WTC11 (cell line): ENCODE data around the gene HBEGF.

Experiments
- ATF1 ChIP-seq: sonication (generic); formaldehyde crosslinking; IDR thresholded peaks from 2 replicates; pipeline ENCODE4 v1.8.1; 2023; ENCODE audit warnings: mild to moderate bottlenecking, moderate library complexity, missing genetic modification reagents
- CREM ChIP-seq: sonication (generic); formaldehyde crosslinking; IDR thresholded peaks from 2 replicates; pipeline ENCODE4 v1.8.1; 2022; ENCODE audit warnings: mild to moderate bottlenecking, missing genetic modification reagents, moderate library complexity
- ESRRA ChIP-seq: sonication (generic); formaldehyde crosslinking; IDR thresholded peaks from 2 replicates; pipeline ENCODE4 v1.8.1; 2022; ENCODE audit warnings: mild to moderate bottlenecking, missing genetic modification reagents, borderline replicate concordance
- ETV6 ChIP-seq: sonication (generic); formaldehyde crosslinking; IDR thresholded peaks from 2 replicates; pipeline ENCODE4 v1.8.1; 2022; ENCODE audit warnings: mild to moderate bottlenecking, missing genetic modification reagents
- JUN ChIP-seq: sonication (generic); formaldehyde crosslinking; IDR thresholded peaks from 2 replicates; pipeline ENCODE4 v1.8.0; 2023; ENCODE audit warnings: mild to moderate bottlenecking, missing genetic modification reagents
- NR3C1 ChIP-seq: sonication (generic); formaldehyde crosslinking; conservative IDR thresholded peaks from 2 replicates; pipeline ENCODE4 v1.8.1; 2023; ENCODE audit warnings: low read depth, mild to moderate bottlenecking, missing genetic modification reagents
- ZBTB21 ChIP-seq: sonication (generic); formaldehyde crosslinking; IDR thresholded peaks from 2 replicates; pipeline ENCODE4 v1.8.1; 2023; ENCODE audit warnings: mild to moderate bottlenecking, missing genetic modification reagents, borderline replicate concordance
- TF ChIP-seq, protein P1 (sequence below): fragments of 200-600 bp; IDR thresholded peaks from 2 replicates; pipeline ENCODE4 v1.8.0; 2022; ENCODE audit warnings: antibody characterized with exemption
- TF ChIP-seq, protein P2 (sequence below): sonication (generic); formaldehyde crosslinking; IDR thresholded peaks from 2 replicates; pipeline ENCODE4 v1.8.1; 2022; ENCODE audit warnings: mild to moderate bottlenecking, moderate library complexity, missing genetic modification reagents
- TF ChIP-seq, protein P3 (sequence below): sonication (generic); formaldehyde crosslinking; IDR thresholded peaks from 2 replicates; pipeline ENCODE4 v1.8.1; 2023; ENCODE audit warnings: mild to moderate bottlenecking, missing genetic modification reagents, borderline replicate concordance
- TF ChIP-seq, protein P4 (sequence below): sonication (generic); formaldehyde crosslinking; IDR thresholded peaks from 2 replicates; pipeline ENCODE4 v1.8.1; 2022; ENCODE audit warnings: mild to moderate bottlenecking, missing genetic modification reagents, moderate library complexity, borderline replicate concordance

DNA sequence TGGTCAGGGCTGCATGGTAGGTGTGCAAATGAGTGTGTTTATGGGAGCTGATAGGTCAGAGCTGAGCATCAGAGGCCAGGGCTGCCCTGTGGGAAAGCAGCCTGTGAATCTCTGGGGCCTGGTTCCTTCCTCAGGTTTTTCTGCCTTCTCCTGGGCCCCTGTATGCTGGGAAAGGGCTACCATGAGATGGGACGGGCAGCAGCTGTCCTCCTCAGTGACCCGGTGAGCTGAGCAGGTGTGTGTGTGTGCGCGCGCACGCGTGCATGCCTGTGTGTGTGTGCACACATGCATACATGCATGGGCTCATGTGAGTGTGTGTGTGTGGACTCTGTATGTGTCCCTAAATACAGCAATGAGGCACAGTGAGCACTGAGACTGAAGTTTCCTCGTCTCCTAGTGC is 15.9 kb upstream of the HBEGF start:
- TF ChIP-seq, protein P1, sequence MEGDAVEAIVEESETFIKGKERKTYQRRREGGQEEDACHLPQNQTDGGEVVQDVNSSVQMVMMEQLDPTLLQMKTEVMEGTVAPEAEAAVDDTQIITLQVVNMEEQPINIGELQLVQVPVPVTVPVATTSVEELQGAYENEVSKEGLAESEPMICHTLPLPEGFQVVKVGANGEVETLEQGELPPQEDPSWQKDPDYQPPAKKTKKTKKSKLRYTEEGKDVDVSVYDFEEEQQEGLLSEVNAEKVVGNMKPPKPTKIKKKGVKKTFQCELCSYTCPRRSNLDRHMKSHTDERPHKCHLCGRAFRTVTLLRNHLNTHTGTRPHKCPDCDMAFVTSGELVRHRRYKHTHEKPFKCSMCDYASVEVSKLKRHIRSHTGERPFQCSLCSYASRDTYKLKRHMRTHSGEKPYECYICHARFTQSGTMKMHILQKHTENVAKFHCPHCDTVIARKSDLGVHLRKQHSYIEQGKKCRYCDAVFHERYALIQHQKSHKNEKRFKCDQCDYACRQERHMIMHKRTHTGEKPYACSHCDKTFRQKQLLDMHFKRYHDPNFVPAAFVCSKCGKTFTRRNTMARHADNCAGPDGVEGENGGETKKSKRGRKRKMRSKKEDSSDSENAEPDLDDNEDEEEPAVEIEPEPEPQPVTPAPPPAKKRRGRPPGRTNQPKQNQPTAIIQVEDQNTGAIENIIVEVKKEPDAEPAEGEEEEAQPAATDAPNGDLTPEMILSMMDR = no peak
- no peak for TF ChIP-seq ZBTB21 (CRISPR knock-in tag)
- TF ChIP-seq NR3C1 (CRISPR knock-in tag) = no peak
- TF ChIP-seq, protein P2, sequence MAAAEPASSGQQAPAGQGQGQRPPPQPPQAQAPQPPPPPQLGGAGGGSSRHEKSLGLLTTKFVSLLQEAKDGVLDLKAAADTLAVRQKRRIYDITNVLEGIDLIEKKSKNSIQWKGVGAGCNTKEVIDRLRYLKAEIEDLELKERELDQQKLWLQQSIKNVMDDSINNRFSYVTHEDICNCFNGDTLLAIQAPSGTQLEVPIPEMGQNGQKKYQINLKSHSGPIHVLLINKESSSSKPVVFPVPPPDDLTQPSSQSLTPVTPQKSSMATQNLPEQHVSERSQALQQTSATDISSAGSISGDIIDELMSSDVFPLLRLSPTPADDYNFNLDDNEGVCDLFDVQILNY (CRISPR knock-in tag) = no peak
- TF ChIP-seq ATF1 (CRISPR knock-in tag) = no peak
- TF ChIP-seq, protein P3, sequence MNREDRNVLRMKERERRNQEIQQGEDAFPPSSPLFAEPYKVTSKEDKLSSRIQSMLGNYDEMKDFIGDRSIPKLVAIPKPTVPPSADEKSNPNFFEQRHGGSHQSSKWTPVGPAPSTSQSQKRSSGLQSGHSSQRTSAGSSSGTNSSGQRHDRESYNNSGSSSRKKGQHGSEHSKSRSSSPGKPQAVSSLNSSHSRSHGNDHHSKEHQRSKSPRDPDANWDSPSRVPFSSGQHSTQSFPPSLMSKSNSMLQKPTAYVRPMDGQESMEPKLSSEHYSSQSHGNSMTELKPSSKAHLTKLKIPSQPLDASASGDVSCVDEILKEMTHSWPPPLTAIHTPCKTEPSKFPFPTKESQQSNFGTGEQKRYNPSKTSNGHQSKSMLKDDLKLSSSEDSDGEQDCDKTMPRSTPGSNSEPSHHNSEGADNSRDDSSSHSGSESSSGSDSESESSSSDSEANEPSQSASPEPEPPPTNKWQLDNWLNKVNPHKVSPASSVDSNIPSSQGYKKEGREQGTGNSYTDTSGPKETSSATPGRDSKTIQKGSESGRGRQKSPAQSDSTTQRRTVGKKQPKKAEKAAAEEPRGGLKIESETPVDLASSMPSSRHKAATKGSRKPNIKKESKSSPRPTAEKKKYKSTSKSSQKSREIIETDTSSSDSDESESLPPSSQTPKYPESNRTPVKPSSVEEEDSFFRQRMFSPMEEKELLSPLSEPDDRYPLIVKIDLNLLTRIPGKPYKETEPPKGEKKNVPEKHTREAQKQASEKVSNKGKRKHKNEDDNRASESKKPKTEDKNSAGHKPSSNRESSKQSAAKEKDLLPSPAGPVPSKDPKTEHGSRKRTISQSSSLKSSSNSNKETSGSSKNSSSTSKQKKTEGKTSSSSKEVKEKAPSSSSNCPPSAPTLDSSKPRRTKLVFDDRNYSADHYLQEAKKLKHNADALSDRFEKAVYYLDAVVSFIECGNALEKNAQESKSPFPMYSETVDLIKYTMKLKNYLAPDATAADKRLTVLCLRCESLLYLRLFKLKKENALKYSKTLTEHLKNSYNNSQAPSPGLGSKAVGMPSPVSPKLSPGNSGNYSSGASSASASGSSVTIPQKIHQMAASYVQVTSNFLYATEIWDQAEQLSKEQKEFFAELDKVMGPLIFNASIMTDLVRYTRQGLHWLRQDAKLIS (CRISPR knock-in tag) = no peak
- TF ChIP-seq, protein P4, sequence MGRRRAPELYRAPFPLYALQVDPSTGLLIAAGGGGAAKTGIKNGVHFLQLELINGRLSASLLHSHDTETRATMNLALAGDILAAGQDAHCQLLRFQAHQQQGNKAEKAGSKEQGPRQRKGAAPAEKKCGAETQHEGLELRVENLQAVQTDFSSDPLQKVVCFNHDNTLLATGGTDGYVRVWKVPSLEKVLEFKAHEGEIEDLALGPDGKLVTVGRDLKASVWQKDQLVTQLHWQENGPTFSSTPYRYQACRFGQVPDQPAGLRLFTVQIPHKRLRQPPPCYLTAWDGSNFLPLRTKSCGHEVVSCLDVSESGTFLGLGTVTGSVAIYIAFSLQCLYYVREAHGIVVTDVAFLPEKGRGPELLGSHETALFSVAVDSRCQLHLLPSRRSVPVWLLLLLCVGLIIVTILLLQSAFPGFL (CRISPR knock-in tag) = no peak
- TF ChIP-seq ETV6 (CRISPR knock-in tag) = no peak
- TF ChIP-seq ESRRA (CRISPR knock-in tag) = no peak
- TF ChIP-seq JUN (CRISPR knock-in tag) = no peak
- no peak for TF ChIP-seq CREM
